Measurements from ENCODE around the gene SLC36A2.
"Not testable (repeated sequence)": the region's sequence is repeated elsewhere in the genome, so short reads cannot be mapped to it uniquely, and the experiment has no call there.

SLC36A2 gene

GRCh38 chr5:151326266-151326665, 21.1 kb downstream of the SLC36A2 start:
- DNase-seq (ENCODE audit: low read depth), result no peak

DNA sequence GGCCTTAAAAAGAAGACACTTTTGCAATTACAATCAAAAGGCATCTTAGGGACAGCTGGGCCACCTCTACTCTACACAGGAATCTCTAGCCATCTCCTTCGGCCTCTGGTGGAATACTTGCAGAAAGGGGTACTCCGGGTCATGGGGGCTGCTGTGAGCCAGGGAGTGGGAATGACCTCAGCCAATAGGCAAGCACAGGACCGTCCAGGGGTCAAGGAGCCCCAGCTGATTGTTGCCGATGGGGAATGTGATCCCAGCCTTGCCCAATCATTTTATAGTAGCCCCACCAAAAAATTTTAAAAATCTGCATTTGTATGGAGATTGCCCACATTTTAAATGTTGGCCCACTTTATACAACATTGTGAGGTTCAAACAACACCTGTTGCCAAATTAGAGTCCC, 26.9 kb downstream of the SLC36A2 start:
- DNase-seq (ENCODE audit: low read depth), result no peak

DNA sequence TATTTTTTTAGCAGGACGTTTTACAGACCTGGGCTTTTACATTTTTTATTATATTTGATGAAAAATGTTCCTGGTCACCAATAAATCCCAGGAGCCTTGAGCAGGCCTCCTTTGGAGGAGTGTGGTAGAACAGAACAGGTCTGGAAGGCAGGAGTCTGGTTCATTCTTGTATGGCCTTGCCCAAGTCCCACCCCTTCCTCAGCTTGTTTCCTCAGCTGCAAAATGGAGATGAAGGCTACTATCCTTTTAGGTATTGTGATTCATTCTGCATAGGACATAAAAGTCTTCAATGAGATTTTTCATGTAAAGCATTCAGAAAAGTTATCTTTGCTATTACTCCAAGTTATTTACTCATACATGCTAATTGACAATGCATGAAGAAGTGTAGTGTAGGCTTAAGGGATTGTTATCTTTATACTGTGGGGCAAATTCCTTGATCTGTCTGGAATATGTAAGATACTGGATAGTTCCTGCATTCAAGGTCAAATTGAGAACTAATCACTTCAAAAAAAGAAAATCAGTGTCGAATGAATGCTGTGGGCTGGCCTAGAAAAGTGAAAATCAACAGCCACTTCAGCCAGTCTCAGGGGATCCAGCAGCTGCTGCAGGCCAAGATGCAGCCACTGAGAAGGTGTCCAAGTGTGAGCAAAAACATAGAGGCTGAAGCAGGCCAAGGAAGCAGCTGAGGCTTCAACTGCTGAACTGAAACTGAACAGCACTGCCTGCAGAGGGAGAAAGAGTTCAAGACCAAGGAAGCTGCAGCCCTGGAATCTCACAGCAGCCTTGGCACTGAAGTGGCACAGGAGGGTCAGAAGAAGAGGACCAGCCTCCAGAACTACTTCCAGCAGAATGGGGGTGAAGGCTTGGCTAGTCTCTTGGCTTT, 28.3 kb downstream of the SLC36A2 start:
- no peak for DNase-seq (ENCODE audit: low read depth)

GRCh38 chr5:151317871-151318270, 29.5 kb downstream of the SLC36A2 start:
- DNase-seq (ENCODE audit: low read depth), result no peak

DNA sequence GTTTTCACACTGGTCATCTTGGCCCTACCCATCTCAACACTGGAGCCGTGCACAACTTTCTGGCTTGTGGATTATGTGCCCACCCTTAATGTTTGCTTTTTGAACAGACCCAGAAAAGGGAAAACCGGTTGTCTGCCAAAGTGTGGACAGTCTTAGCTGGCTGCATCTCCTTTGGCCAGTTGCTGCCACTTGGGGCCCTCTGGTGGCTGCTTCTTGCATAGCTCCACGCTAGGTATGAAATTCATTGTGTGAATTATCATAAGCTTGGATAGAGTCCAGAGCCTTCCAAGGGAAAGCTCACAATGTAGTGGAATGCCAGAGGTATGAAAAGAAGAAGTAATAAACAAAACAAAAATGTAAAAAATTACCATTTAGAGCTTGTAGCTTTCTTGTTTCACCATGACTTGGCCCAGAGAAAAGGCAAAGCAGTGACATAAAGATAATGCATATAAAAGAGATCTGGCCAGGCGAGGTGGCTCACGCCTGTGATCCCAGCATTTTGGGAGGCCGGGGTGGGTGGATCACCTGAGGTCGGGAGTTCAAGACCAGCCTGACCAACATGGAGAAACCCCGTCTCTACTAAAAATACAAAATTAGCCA, 31.3 kb downstream of the SLC36A2 start:
- DNase-seq (ENCODE audit: low read depth), result no peak

GRCh38 chr5:151313357-151313756, 34.0 kb downstream of the SLC36A2 start:
- DNase-seq (ENCODE audit: low read depth), result no peak

- DNase-seq (ENCODE audit: low read depth), result no peak
Observed at GRCh38 chr5:151312756-151313324, 34.5 kb downstream of the SLC36A2 start.

DNA sequence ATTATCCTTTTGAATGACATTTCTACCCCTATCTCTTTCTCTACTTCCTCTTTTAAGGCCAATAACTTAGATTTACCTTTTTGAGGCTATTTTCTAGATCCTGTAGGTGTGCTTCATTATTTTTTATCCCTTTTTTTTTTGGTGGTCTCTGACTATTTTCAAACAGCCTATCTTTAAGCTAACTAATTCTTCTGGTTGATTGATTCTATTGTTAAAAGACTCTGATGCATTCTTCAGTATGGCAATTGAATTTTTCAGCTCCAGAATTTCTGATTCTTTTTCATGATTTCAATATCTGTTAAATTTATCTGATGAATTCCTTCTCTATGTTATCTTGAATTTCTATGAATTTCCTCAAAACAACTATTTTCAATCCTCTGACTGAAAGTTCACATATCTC, 36.4 kb downstream of the SLC36A2 start:
- no peak for DNase-seq (ENCODE audit: low read depth)

DNA sequence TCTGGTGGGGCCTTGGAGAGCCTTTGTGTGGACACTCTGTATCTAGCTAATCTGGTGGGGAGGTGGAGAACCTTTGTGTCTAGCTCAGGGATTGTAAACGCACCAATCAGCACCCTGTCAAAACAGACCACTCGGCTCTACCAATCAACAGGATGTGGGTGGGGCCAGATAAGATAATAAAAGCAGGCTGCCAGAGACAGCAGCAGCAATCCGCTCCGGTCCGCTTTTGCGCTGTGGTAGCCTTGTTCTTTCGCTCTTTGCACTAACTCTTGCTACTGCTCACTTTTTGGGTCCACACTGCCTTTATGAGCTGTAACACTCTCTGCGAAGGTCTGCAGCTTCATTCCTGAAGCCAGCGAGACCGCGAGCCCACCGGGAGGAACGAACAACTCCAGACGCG, 37.5 kb downstream of the SLC36A2 start:
- DNase-seq (ENCODE audit: low read depth), result not testable (repeated sequence)

- not testable (repeated sequence) for DNase-seq (ENCODE audit: low read depth)
Observed at GRCh38 chr5:151309266-151309665, 38.1 kb downstream of the SLC36A2 start.

DNA sequence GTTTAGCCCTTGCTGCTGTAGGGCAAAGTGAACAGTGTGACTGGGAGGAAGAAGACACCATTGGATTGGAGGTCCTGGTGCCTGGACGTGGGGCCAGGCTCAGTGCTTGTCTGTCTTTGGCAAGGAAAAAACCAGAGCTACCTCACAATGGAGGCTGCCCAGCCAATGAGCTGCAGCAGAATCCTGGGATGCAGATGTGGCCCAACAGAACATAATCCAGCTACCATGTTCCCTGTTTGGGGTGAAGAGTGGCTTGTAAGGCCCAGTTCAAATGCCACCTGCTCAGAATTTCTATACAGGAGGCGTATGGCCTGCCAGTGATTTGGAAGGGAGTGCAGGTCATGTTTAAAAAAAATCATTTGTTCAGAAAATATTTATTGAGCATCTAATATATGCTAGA, 43.7 kb downstream of the SLC36A2 start, which contains the start of gene SLC36A3:
Gene SLC36A3, minus strand, starts transcription at position 101 of the 400 bp plus-strand sequence. CDS start 412 bp downstream, outside the sequence.
- DNase-seq (ENCODE audit: low read depth), result no peak

- DNase-seq (ENCODE audit: low read depth), result no peak
Observed at GRCh38 chr5:151298063-151298855, 49.1 kb downstream of the SLC36A2 start.

DNA sequence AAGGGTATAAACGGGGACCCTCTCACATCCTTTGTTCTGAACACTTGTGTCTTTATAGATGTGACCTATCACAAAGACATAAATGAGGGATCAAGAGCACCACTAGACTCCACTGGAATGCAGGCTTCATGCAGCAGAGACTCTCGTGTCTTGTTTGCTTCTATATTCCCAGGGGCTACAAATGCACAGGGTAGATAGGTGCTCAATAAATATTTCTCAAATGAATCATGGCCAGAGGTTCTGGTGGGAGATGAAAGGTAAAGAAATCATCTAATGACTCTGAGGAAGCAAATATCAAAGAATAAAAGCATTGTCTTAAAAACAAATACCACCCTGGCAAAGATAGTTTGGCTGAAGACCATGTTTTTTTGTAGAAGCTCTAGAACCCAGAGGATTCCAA, 50.4 kb downstream of the SLC36A2 start:
- no peak for DNase-seq (ENCODE audit: low read depth)

DNA sequence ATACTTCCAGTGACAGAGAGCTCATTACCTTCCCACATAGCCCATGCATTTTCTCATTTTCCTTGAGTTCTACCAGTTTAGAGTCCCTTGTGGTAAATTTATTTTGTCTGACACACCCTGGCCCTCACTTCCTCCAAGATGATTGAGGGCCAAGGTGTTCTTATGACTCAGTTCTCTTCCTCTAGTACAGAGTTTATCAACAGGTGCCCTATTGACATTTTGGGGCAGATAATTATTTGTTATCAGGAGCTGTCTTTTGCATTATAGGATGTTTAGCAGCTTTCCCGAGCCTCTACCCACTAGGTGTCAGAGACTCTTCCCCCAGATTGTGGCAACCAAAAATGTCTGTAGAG, 50.9 kb downstream of the SLC36A2 start:
- no peak for DNase-seq (ENCODE audit: low read depth)

DNA sequence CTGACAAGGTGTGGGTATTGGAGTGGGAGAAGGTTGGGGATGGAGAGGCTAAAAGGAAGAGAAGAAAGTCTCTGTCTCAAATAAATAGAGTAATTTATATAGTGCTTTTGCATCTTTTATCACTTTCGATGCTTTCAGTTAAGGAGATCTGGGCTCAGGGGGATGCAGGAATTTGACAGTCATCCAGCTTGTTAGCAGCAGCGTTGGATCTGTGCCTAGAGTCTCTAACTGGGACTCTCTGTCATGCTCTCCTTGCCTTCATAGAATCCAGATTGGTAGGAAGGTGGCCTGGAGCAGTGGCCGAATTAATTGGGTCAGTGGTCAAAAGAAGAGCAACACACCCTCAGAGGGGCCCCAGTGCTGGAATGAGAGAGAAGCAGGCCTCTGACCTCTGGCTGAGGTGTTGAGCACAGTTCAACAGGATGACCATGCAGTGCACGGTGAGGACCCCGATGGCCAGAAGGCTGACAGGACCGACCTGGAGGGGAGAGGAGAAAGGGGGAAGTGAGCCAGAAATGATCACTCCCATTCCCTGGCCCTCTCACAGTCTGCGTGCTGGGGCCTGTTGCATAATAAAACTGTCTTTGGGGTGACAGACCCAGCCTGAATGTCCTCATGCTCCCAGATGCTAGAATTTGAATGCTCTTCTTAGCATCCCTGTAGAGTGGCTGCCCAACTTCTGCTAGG, 51.4 kb downstream of the SLC36A2 start:
- DNase-seq (ENCODE audit: low read depth), result no peak

GRCh38 chr5:151295138-151295537, 52.2 kb downstream of the SLC36A2 start:
- no peak for DNase-seq (ENCODE audit: low read depth)

DNA sequence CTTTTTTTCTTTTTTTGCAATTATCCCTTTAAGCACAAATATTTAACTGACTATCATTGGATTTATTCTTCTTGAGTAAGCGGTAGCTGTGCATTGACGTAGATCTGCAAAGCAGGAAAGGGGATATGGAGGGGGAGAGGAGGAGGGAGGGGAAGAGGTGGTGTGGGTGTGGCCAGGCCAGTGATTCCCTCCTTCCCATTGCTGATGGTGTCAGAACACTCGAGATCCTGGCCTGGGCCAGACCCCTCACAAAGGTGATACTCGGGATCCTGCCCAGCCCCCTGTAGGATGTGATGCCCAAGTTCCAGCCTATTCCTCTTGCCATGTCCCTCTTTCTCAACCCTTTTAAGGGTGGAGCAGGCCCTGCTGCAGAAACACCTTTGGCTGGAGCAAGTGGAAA, 53.7 kb downstream of the SLC36A2 start:
- DNase-seq (ENCODE audit: low read depth), result no peak

- no peak for DNase-seq (ENCODE audit: low read depth)
Observed at GRCh38 chr5:151288180-151288579, 59.2 kb downstream of the SLC36A2 start.

DNA sequence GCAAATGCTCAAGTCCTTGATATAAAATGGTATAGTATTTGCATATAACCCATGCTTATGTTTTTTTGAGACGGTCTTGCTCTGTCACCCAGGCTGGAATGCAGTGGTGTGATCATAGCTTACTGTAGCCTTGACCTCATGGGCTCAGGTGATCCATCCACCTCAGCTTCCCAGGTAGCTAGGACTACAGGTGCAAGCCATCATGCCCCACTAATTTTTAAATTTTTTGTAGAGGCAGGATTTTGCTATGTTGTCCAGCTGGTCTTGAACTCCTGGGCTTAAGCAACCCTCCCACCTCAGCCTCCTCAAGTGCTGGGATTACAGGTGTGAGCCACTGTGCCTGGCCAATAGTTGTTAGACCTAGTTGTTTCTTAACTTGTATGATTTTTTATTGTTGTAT, 61.1 kb downstream of the SLC36A2 start:
- no peak for DNase-seq (ENCODE audit: low read depth)

DNA sequence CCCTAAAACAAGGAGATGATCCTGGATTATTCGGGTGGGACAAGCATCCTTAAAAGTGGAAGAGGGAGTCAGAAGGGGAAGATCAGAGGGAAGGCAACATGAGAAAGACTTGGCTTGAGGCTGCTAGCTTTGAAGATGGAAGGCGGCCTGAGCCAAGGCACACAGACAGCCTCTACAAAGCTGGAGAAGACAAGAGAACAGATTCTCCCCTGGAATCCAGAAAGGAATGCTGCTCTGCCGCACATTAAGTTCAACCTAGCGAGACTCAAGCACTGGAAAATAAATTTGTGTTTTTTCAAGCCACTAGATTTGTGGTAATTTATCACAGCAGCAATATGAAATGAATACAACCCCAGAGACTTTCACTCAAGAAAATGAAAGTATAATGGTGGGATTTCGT, 61.7 kb downstream of the SLC36A2 start:
- DNase-seq (ENCODE audit: low read depth), result no peak

- no peak for DNase-seq (ENCODE audit: low read depth)
Observed at GRCh38 chr5:151284392-151284967, 62.9 kb downstream of the SLC36A2 start.

All from HS-27A (cell line).